Neural progenitor cell (in vitro differentiated cells): ENCODE measurements around the gene MCF2L2. TPM values are rescaled to one million over a fixed set of nuclear protein-coding genes. Genes with fewer than 3 reads are reported as not detected.

Experiments used
- DNase-seq: peaks from one replicate; pipeline ENCODE4 v3.0.0-alpha.2; 2016; ENCODE audit warnings: low spot score
- H2AFZ ChIP-seq: fragments of 200-600 bp; sonication (generic); replicated peaks from 2 replicates; pipeline ENCODE4 v1.6.1; 2016; ENCODE audit warnings: antibody characterized with exemption
- H3F3A ChIP-seq: fragments of 200-600 bp; sonication (generic); 2 replicates; pipeline ENCODE4 v1.6.1; 2016; ENCODE audit warnings: antibody characterized with exemption, low read depth
- H3K27ac ChIP-seq: fragments of 200-600 bp; sonication (generic); 2 replicates; pipeline ENCODE4 v1.5.1; 2016; ENCODE audit warnings: mild to moderate bottlenecking
- H3K27me3 ChIP-seq: fragments of 200-600 bp; sonication (generic); 2 replicates; pipeline ENCODE4 v1.6.1; 2016; ENCODE audit warnings: mild to moderate bottlenecking, moderate library complexity
- H3K36me3 ChIP-seq: fragments of 200-600 bp; sonication (generic); 2 replicates; pipeline ENCODE4 v1.5.1; 2016
- H3K4me1 ChIP-seq: fragments of 200-600 bp; sonication (generic); 2 replicates; pipeline ENCODE4 v1.6.1; 2016; ENCODE audit warnings: mixed run types
- H3K4me2 ChIP-seq: fragments of 200-600 bp; sonication (generic); 2 replicates; pipeline ENCODE4 v1.6.1; 2016
- H3K4me3 ChIP-seq: fragments of 200-600 bp; sonication (generic); 2 replicates; pipeline ENCODE4 v1.5.1; 2016
- H3K79me2 ChIP-seq: fragments of 200-600 bp; sonication (generic); 2 replicates; pipeline ENCODE4 v1.6.1; 2016; ENCODE audit warnings: low read depth
- H3K9ac ChIP-seq: fragments of 200-600 bp; sonication (generic); 2 replicates; pipeline ENCODE4 v1.6.1; 2016
- H3K9me3 ChIP-seq: fragments of 200-600 bp; sonication (generic); 2 replicates; pipeline ENCODE4 v1.5.1; 2016; ENCODE audit warnings: low read depth
- H4K20me1 ChIP-seq: fragments of 200-600 bp; sonication (generic); 2 replicates; pipeline ENCODE4 v1.6.1; 2016; ENCODE audit warnings: low read depth
- H3K27ac Mint-ChIP-seq: 3 replicates; pipeline ENCODE4 v1.8.0; 2021; ENCODE audit warnings: mixed read lengths
- H3K27me3 Mint-ChIP-seq: 2 replicates; pipeline ENCODE4 v1.8.0; 2022; ENCODE audit warnings: low read depth, mild to moderate bottlenecking, inconsistent platforms, moderate library complexity, mixed read lengths; ENCODE audit not compliant: insufficient read depth
- H3K36me3 Mint-ChIP-seq: 3 replicates; pipeline ENCODE4 v1.8.0; 2021; ENCODE audit warnings: mixed read lengths
- H3K4me1 Mint-ChIP-seq: 3 replicates; pipeline ENCODE4 v1.8.0; 2021; ENCODE audit warnings: mixed read lengths
- H3K4me3 Mint-ChIP-seq: 3 replicates; pipeline ENCODE4 v1.8.0; 2021; ENCODE audit warnings: mild to moderate bottlenecking, moderate library complexity, mixed read lengths
- H3K9me3 Mint-ChIP-seq: 3 replicates; pipeline ENCODE4 v1.8.0; 2020; ENCODE audit warnings: mixed read lengths
- EZH2 ChIP-seq: fragments of 200-600 bp; sonication (generic); IDR thresholded peaks from 2 replicates; pipeline ENCODE4 v1.6.1; 2017; ENCODE audit warnings: antibody characterized with exemption, mild to moderate bottlenecking, moderate library complexity
- EZH2phosphoT487 ChIP-seq: fragments of 200-600 bp; sonication (generic); IDR thresholded peaks from 2 replicates; pipeline ENCODE4 v1.6.1; 2017; ENCODE audit warnings: antibody characterized with exemption
- total RNA-seq: library from RNA; depleted of rRNA; stranded (reverse); fragments of >200 nt; gene quantifications from 2 replicates; pipeline ENCODE4 v1.2.3, GENCODE V29; 2015; ENCODE audit warnings: low replicate concordance
- TF ChIP-seq, protein P1 (sequence below): fragments of 200-600 bp; sonication (generic); IDR thresholded peaks from 2 replicates; pipeline ENCODE4 v1.5.1; 2017; ENCODE audit warnings: antibody characterized with exemption, mild to moderate bottlenecking

Gene MCF2L2
- total RNA-seq, 1 donor from 2014 or later = 11.1 TPM

DNA sequence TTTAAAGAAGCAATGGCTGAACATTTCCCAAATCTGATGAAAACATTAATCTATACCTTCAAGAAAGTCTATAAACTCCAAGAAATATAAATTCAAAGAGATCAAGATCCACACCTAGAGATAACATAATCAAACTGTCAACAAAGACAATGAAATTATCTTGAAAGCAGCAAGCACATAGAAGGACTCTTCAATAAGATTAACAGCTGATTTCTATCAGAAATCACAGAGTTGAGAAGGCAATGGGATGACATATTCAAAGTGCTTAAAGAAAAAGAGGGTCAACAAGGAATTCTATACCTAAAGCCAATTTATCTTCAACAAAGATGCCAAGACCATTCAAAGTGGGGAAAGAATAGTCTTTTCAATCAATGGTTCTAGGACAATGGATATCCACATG lies 224.7 kb downstream of the MCF2L2 start:
- H3F3A ChIP-seq = no peaks in the 10 kb centered on the region
- H3K27me3 ChIP-seq = no peaks in the 10 kb centered on the region
- H3K9ac ChIP-seq = no peak overlapping the region
- H3K4me1 Mint-ChIP-seq = no peaks in the 10 kb centered on the region
- peaks cover 20% of the 10 kb centered on the region for H3K9me3 Mint-ChIP-seq
- H3K79me2 ChIP-seq = no peaks in the 10 kb centered on the region
- H2AFZ ChIP-seq = no peak overlapping the region
- H3K27ac Mint-ChIP-seq = no peak overlapping the region
- no peaks in the 10 kb centered on the region for H4K20me1 ChIP-seq
- no peaks in the 10 kb centered on the region for H3K36me3 ChIP-seq
- no peak for TF ChIP-seq EZH2
- TF ChIP-seq, protein P1, sequence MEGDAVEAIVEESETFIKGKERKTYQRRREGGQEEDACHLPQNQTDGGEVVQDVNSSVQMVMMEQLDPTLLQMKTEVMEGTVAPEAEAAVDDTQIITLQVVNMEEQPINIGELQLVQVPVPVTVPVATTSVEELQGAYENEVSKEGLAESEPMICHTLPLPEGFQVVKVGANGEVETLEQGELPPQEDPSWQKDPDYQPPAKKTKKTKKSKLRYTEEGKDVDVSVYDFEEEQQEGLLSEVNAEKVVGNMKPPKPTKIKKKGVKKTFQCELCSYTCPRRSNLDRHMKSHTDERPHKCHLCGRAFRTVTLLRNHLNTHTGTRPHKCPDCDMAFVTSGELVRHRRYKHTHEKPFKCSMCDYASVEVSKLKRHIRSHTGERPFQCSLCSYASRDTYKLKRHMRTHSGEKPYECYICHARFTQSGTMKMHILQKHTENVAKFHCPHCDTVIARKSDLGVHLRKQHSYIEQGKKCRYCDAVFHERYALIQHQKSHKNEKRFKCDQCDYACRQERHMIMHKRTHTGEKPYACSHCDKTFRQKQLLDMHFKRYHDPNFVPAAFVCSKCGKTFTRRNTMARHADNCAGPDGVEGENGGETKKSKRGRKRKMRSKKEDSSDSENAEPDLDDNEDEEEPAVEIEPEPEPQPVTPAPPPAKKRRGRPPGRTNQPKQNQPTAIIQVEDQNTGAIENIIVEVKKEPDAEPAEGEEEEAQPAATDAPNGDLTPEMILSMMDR = no peak
- no peak for TF ChIP-seq EZH2phosphoT487
- no peaks in the 10 kb centered on the region for H3K36me3 Mint-ChIP-seq
- H3K27ac ChIP-seq = no peak overlapping the region
- H3K4me3 Mint-ChIP-seq = no peak overlapping the region
- no peak overlapping the region for H3K4me3 ChIP-seq
- no peak overlapping the region for H3K4me2 ChIP-seq
- no peaks in the 10 kb centered on the region for H3K9me3 ChIP-seq
- H3K27me3 Mint-ChIP-seq = no peaks in the 10 kb centered on the region
- H3K4me1 ChIP-seq = peaks cover 3% of the 10 kb centered on the region
- DNase-seq = no peak

DNA sequence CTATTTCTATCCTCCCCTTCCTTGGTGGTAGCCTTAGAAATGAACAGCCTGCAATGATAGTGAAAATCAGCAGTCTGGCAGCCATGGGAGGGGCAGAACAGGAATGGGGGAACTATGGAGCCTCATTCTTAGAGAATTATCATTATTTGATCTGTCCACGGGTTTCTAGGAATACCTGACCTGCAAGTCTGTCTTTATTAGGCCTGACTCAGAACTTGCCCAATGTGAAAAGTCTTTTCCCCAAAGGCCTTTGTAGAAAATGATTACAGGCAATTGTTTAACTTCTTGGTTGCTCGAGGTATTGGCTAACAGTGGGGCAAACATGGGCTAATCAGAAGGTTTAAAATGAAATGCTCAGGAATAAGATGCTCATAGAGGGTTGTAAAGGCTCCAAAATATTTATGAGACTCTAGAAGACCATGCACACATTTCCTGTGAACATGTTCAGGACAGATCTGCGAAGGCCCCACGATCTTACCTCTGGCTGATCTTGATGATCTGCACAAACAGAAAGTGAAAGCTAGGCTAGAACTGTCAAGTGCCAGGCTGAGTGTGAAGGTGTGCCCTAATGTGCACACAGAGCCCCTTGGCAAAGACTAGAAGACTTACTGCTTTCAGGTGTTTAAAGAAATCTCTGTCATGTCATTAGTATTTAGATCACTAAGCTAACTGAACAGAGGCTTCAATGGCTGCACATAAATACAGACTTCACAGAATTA lies 226.3 kb downstream of the MCF2L2 start:
- Histone ChIP-seq H3K4me1 (no peaks in the 10 kb centered on the region), H3K27me3 (no peaks in the 10 kb centered on the region), H4K20me1 (no peaks in the 10 kb centered on the region), H3K36me3 (no peaks in the 10 kb centered on the region), H3K79me2 (no peaks in the 10 kb centered on the region), H3K9me3 (no peaks in the 10 kb centered on the region), H3F3A (no peaks in the 10 kb centered on the region), H3K9ac (no peak overlapping the region), H3K4me2 (no peak overlapping the region), H3K27ac (no peak overlapping the region), H3K4me3 (no peak overlapping the region), H2AFZ (no peak overlapping the region)
- Mint-ChIP-seq H3K27ac (no peak overlapping the region), H3K4me3 (no peak overlapping the region), H3K36me3 (no peaks in the 10 kb centered on the region), H3K4me1 (no peaks in the 10 kb centered on the region), H3K9me3 (peaks cover 20% of the 10 kb centered on the region), H3K27me3 (no peaks in the 10 kb centered on the region)
- no peak for DNase-seq
- no peak for TF ChIP-seq EZH2

DNA sequence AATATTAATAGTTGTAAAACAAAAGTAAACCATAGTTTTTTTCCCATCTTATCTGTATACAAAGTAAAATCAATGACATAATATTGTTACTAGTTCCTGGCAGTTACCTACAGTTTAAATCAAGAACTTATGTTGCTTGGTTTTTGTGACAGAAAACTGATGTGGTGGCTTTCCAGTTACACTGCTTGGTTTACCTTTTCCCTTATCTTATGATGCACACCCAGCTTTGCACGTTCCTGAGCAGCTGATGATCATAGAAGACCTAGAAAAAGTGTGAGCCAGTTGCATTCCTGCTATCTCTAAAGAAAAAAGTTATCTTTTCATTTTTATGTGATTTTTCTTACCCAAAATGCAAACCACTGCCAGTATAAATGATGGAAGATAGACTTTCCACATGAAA lies 229.5 kb downstream of the MCF2L2 start:
- DNase-seq = no peak
- Histone ChIP-seq H3K79me2 (no peaks in the 10 kb centered on the region), H3K27ac (no peak overlapping the region), H3K36me3 (no peaks in the 10 kb centered on the region), H4K20me1 (no peaks in the 10 kb centered on the region), H3K9me3 (no peaks in the 10 kb centered on the region), H3K4me1 (no peaks in the 10 kb centered on the region), H3K4me3 (no peak overlapping the region), H3K9ac (no peak overlapping the region), H3K27me3 (no peaks in the 10 kb centered on the region), H2AFZ (no peak overlapping the region), H3F3A (no peaks in the 10 kb centered on the region), H3K4me2 (no peak overlapping the region)
- no peaks in the 10 kb centered on the region for H3K36me3 Mint-ChIP-seq
- no peaks in the 10 kb centered on the region for H3K27me3 Mint-ChIP-seq
- TF ChIP-seq EZH2phosphoT487 (no peak), EZH2 (no peak)
- TF ChIP-seq, protein P1 = no peak
- H3K27ac Mint-ChIP-seq = no peak overlapping the region
- no peaks in the 10 kb centered on the region for H3K4me1 Mint-ChIP-seq
- H3K9me3 Mint-ChIP-seq = peaks cover 18% of the 10 kb centered on the region
- H3K4me3 Mint-ChIP-seq = no peak overlapping the region

DNA sequence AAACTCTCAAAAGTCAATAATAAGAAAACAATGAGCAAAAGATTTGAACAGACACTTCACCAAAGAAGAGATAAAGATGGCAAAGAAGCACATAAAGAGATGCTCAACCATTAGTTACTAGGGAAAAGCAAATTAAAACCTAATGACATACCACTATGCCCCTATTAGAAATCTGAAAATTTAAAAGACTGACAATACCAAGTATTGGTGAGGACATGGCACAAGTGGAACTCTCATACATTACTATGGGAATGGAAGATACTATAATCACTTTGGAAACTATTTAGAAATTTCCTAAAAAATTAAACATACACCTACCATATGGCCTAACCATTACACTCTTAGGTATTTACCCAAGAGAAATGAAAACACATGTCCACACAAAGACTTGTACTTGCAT lies 230.7 kb downstream of the MCF2L2 start:
- Mint-ChIP-seq H3K36me3 (no peaks in the 10 kb centered on the region), H3K4me3 (no peak overlapping the region), H3K27me3 (no peaks in the 10 kb centered on the region), H3K27ac (no peak overlapping the region), H3K4me1 (no peaks in the 10 kb centered on the region), H3K9me3 (peaks cover 11% of the 10 kb centered on the region)
- Histone ChIP-seq H3K79me2 (no peaks in the 10 kb centered on the region), H3K4me3 (no peak overlapping the region), H3K27ac (no peak overlapping the region), H3K36me3 (no peaks in the 10 kb centered on the region), H2AFZ (no peak overlapping the region), H3F3A (no peaks in the 10 kb centered on the region), H3K9ac (no peak overlapping the region), H3K9me3 (no peaks in the 10 kb centered on the region), H3K4me1 (no peaks in the 10 kb centered on the region), H3K27me3 (no peaks in the 10 kb centered on the region), H4K20me1 (no peaks in the 10 kb centered on the region), H3K4me2 (no peak overlapping the region)
- TF ChIP-seq EZH2 (no peak), EZH2phosphoT487 (no peak)
- TF ChIP-seq, protein P1 = no peak
- DNase-seq = no peak
